Left colon (tissue), 2 donors: ENCODE results near the gene PTPN12. TPM values are rescaled to one million over a fixed set of nuclear protein-coding genes. Genes with fewer than 3 reads are reported as not detected.
A peak's percentile ranks its signal among the peaks of the same experiment; 100 is the strongest.
"Not testable (repeated sequence)": the region's sequence is repeated elsewhere in the genome, so short reads cannot be mapped to it uniquely, and the experiment has no call there.

Experiments
- ATAC-seq: fragments of 200-7000 bp; cut with Tn5 transposase; one replicate; pipeline ENCODE4 v1.9.1; 2020; ENCODE audit warnings: mild to moderate bottlenecking, moderate library complexity
- DNase-seq, 2 donors: peaks; one replicate each; pipeline ENCODE4 v3.0.0-alpha.2; 2020
- intact Hi-C, 2 donors: fragments of 100-400 bp; cut with DNase I in 1 of 2; cut with micrococcal nuclease in 1 of 2; formaldehyde crosslinking; loops; one replicate each; pipeline versions ENCODE4 v1.11.2 to v1.14.0; 2022; cut with DNase I, micrococcal nuclease
- total RNA-seq, 2 donors: library from RNA; stranded (reverse); fragmentation: NEBNext Ultra II Directional; extraction: Animal tissue kit (Norgen Biotek cat#: 25700); gene quantifications; one replicate each; pipeline ENCODE4 v1.2.1, GENCODE V29; 2021
- donor health status: DM: no; HTN: no; CAD: no.
- donor health status: DM: yes; HTN: yes; CAD: no.

PTPN12 gene
- total RNA-seq, 2 donors from 2014 or later, result 40.6 to 46.6 TPM

DNA sequence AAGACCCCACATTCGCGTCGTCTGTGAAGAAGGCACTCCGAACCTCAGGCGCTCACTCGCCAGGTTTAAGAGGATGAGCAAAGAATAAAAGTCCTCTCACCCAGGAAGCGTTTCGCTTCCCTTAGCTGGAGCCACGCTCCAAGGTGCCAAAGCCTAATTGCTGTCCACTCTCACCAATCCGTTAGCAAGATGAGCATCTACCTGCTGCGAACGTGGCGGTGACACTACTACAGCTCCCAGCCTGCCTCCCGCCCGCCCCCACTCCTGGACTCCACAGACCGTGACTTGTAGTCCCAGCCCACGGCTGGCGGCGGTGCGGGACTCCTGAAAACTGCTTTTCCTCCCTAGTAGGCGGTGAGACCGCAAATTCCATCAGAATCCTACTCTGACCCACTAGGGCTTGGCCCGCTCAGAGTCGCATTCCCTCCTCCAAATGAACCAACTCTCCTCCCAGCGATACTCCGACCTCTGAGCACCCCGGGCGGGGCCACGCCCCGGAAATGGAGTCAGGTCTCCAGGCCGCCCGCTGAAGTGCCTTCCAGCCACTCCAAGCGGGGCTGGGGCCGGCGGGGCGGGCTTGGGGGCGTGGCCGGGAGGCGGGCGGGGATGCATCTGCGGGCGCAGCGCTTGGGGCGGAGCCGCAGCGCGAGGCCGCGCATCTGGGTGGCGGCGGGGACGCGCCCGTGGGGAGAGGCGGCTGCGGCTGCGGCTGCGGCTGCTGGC lies 521 bp upstream of the PTPN12 start:
- intact Hi-C loops, result no loop called here
- ATAC-seq, result peak; percentile 84
- peak; percentile 98 for DNase-seq

DNA sequence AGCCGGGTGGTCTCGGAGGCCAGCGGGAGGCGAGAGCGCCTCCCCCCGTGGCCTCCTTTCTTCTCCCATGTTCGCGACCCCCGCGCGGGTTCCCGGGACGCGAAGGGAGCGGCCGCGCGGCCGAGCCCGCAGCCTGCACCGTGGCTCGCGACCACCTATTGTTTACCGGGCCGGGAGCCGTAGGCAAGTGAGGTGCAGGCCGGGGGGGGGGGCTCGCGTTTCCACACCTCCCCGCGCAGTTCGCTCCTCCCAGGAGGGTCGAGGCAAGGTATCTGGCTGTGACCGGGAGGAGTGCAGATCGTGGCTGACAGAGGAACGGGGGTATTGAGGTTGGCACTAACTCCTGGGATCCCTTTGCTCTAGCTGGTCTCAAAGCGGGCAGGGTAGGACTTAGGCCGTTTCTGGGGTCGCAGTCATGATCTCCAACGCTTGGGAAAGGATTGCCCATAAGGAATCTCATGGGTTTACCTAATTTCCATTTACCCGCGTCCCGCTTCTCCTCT lies 734 bp downstream of the PTPN12 start:
- DNase-seq (peak; percentile 40 to 63), ATAC-seq (peak; percentile 25)
- intact Hi-C loops, result no loop called here

- peak; percentile 55 for ATAC-seq
- peak; percentile 87 to 92 for DNase-seq
- intact Hi-C loops, result no loop called here
Measured at GRCh38 chr7:77538281-77539212, 1.5 kb downstream of the PTPN12 start.

GRCh38 chr7:77540402-77540822 lies 3.3 kb downstream of the PTPN12 start:
- intact Hi-C loops, result no loop called here
- DNase-seq (no peak), ATAC-seq (no peak)

DNA sequence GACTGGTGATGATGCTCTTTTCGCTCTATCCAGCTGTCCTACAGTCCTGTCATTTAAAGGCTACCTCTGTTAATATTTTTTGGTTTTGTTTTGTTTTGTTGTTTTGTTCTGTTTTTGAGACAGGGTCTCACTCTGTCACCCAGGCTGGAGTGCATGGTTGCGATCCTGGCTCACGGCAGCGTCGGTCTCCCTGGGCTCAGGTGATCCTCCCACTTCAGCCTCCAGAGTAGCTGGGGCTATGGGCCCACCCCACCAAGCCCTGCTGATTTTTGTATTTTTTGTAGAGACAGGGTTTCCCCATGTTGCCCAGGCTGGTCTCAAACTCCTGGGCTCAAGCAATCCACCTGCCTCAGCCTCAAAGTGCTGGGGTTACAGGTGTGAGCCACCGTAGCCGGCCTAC lies 3.9 kb downstream of the PTPN12 start:
- intact Hi-C loops, ATAC-seq, DNase-seq: not testable (repeated sequence)

DNA sequence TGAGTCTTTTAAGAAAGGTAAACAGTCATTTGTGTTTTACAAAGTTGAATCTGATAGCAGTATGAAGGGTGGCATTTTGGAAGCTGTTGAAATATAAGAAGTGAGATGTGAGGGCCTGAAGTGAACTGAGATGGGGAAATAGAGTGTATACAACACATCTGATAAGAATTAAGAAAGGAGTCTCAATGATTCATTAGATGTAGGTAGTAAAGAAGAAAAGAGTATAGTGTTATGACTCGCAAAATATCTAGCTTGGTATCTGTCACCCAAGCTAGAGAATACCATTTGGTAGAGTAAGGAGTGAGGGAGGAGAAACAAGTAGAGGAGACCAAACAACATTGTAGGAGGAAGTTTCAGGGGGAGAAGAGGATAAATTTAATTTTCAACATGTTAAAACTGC lies 5.3 kb downstream of the PTPN12 start:
- intact Hi-C loops, result no loop called here
- ATAC-seq, result no peak

DNA sequence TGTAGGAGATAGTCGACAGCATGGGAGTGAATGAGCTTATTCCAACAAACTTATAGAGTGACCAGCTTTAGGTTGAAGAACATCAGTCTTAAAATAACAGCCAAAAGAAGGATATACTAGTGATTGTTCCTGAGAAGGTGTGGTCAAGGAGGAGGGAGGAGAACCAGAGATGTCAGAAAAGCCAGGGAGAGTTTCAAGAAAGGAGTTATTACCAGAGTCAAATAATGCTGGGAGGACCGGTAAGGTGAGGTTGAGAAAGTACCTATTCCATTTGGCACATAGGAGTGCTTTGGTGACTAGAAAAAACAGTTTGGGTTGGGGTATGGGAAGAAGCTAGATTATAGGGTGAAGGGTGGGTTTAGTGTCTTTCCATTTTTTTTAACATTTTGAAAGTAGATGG lies 5.8 kb downstream of the PTPN12 start:
- no peak for ATAC-seq
- DNase-seq, result no peak
- intact Hi-C loops, result no loop called here

More for the DNA sequence above, 5.3 kb downstream of the PTPN12 start:
- DNase-seq, result no peak

DNA sequence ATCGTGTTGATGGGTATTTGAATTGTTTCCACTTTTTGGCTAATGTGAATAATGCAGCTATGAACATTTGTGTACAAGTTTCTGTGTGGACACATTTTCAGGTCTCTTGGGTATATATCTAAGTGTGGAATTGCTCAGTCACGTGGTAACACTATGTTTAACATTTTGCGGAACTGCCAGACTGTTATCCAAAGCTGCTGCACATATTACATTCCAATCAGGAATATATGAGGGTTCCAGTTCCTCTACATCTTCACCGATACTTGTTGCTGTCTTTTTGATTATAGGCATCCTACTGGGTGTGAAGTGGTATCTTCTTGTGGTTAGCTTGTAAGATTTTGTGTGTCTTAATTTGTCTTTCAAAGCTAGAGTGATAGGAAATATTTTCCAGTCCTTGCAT lies 6.8 kb downstream of the PTPN12 start:
- DNase-seq (no peak), ATAC-seq (no peak)
- intact Hi-C loops, result no loop called here

DNA sequence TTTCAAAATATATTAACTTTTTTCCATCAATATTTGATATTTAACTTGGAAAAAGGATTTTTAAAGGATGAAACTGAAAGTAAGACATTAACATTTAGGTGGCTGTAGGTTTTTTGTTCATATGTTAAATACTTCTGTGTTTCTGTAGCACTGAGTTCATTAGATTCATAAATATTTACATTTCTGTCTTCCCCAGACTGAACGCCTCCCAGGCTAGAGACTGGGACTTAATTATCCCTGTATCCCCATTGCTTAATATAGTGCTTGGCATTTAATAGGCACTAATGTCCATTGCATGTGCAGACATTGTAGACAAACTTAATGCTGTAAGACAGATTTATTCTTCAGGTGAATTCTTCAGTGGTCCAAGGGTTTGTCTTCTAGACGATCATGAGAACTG lies 7.4 kb downstream of the PTPN12 start:
- DNase-seq (no peak), ATAC-seq (no peak)
- intact Hi-C loops, result no loop called here

DNA sequence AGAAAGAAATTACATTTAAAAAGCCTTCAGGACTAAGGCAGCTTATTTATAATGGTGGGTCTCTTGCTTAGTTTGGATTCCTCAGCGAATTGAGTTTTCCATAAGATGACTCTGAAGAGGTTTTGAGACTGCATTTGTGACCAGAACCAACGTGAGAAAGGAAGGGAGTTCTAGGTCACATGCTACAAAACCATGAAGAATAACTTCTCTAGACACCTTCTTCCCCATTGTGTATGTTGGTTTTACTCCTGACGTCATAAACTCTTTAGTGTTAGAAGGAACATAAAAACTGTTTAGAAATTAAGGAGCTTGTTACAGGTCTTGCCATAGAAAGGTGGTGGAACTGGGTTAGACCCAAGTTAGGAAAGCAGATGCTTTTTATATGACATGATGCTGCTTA lies 11.1 kb downstream of the PTPN12 start:
- no peak for ATAC-seq
- DNase-seq, result no peak
- intact Hi-C loops, result no loop called here

- no peak for DNase-seq
- no peak for ATAC-seq
- intact Hi-C loops, result no loop called here
Measured at GRCh38 chr7:77549106-77549870, 12.2 kb downstream of the PTPN12 start.

- intact Hi-C loops, result no loop called here
- DNase-seq, result no peak
- ATAC-seq, result no peak
Measured at GRCh38 chr7:77550586-77550985, 13.5 kb downstream of the PTPN12 start.

GRCh38 chr7:77553123-77553522 lies 16.0 kb downstream of the PTPN12 start:
- ATAC-seq (no peak), DNase-seq (no peak)
- intact Hi-C loops, result no loop called here

DNA sequence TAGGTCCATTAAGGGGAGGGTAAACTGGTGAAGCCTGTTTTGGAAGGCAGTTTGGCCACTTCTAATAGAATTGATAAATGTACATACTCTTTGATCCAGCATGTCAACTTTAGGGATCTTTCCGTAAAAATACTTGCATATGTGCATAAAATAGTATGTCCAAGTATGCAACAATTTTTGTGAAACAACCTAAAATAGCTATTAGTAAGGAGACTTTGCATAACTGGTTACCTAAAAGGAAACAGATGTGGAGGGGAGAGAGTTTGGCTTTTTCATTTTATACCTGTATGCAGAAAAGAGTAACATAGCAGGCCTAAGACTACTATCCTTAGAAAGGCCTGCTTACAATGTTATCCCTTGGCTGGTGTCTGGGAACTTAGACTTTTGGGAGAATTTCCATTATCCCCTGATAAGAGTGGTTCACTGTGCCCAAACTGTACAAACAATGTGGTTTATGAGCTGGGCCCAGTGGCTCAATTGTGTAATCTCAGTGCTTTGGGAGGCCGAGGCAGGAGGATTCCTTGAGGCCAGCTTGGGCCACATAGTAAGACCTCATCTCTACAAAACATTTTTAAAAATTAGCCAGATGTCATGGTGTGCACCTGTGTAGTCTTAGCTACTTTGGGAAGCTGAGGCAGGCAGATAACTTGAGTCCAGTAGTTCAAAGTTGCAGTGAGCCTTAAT lies 21.3 kb downstream of the PTPN12 start:
- no peak for DNase-seq
- intact Hi-C loops, result no loop called here
- ATAC-seq, result no peak

DNA sequence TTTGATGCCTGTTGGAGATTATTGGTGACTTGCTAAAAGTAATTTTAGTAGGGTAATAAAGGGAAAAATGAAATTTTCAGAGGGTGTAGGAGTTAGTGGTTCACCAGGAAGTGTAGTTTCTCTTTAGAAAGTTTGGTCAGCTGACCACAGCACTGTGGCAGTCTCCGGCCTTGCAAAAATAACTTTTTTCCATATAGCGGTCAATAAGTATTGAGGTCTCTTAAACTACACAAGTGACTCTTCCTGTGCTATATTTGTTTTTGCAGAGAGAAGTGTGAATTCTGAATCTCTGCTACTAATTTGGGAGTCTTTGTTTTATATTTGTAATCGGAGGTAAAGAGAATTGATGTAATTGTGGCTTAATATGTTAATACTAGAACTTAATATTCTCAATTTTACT lies 24.3 kb downstream of the PTPN12 start:
- ATAC-seq (no peak), DNase-seq (no peak)
- intact Hi-C loops, result no loop called here

- intact Hi-C loops, result no loop called here
- ATAC-seq, result peak; percentile 42
- DNase-seq, result no peak
Measured at GRCh38 chr7:77563275-77563674, 26.2 kb downstream of the PTPN12 start.

DNA sequence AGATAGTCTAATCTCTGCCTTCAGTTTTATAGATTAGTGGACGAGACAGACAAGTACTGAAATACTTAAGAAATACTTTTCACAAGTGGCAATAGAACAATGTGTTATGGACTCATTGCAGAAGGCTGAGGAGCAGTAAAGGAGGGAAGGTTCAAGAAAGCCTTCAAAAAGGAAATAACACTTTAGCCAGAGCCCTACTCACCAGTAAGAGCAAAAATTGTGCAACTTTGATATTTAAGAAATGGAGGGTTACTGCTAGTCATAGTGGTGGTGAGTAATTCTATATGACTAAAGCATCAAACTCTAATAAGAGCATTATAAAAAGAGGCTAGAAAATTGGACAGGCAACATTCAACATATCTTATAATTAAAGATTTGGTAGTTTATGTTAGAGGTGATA lies 28.8 kb downstream of the PTPN12 start:
- ATAC-seq (no peak), DNase-seq (no peak)
- intact Hi-C loops, result no loop called here

GRCh38 chr7:77566421-77566820 lies 29.3 kb downstream of the PTPN12 start:
- DNase-seq (no peak), ATAC-seq (no peak)
- intact Hi-C loops, result no loop called here
